HEK293 (cell line): ENCODE measurements around the gene C1orf146.

Experiments used
- CTCF ChIA-PET: fragments of 350-600 bp; formaldehyde crosslinking; extraction: SDS; loops from one replicate; lab custom pipeline; 2021; ENCODE audit warnings: antibody characterized with exemption; lab: Yijun Ruan, JAX
- POLR2A ChIA-PET: fragments of 300-600 bp; formaldehyde crosslinking; extraction: SDS; loops from one replicate; lab custom pipeline; 2020; ENCODE audit warnings: antibody characterized with exemption, inconsistent platforms; lab: Yijun Ruan, JAX
- H3K27ac ChIP-seq: fragments of 200-500 bp; sonication (Bioruptor generic); 2 replicates; pipeline ENCODE4 v1.5.1; 2014; ENCODE audit warnings: low read depth, low read length, control low read depth, inconsistent platforms; ENCODE audit errors: extremely low read depth
- H3K36me3 ChIP-seq, 2 experiments: fragments of 200-500 bp in 1 of 2; sonication (Bioruptor generic) in 1 of 2; 1 replicate in 1 of 2; 2 replicates in 1 of 2; pipeline ENCODE4 v1.5.1; 2014 to 2017; ENCODE audit warnings: inconsistent platforms in 2 of 2, low read length in 2 of 2; ENCODE audit not compliant: control insufficient read depth in 2 of 2, insufficient read depth in 1 of 2
- H3K4me1 ChIP-seq: fragments of 200-500 bp; sonication (Bioruptor generic); 2 replicates; pipeline ENCODE4 v1.5.1; 2014; ENCODE audit warnings: mild to moderate bottlenecking, low read length, inconsistent platforms; ENCODE audit not compliant: control insufficient read depth, insufficient read depth
- H3K4me3 ChIP-seq: 2 replicates; pipeline ENCODE4 v1.5.1; 2011; ENCODE audit warnings: low read depth, mild to moderate bottlenecking, control low read depth, low read length, moderate library complexity
- H3K9me3 ChIP-seq: fragments of 200-500 bp; sonication (Bioruptor generic); 2 replicates; pipeline ENCODE4 v1.5.1; 2014; ENCODE audit warnings: low read depth, low read length, inconsistent platforms; ENCODE audit not compliant: control insufficient read depth, insufficient read depth
- INSM2 ChIP-seq: fragments of 450-650 bp; formaldehyde crosslinking; IDR thresholded peaks from 2 replicates; pipeline ENCODE4 v1.5.1; 2016; ENCODE audit warnings: missing biosample characterization, missing genetic modification characterization
- ZBTB1 ChIP-seq: fragments of 450-650 bp; formaldehyde crosslinking; IDR thresholded peaks from 2 replicates; pipeline ENCODE4 v1.5.1; 2016; ENCODE audit warnings: missing biosample characterization, missing genetic modification characterization
- ZBTB17 ChIP-seq: fragments of 450-650 bp; formaldehyde crosslinking; IDR thresholded peaks from 2 replicates; pipeline ENCODE4 v1.5.1; 2016; ENCODE audit warnings: missing biosample characterization, missing genetic modification characterization
- ZBTB49 ChIP-seq: fragments of 450-650 bp; formaldehyde crosslinking; IDR thresholded peaks from 2 replicates; pipeline ENCODE4 v1.5.1; 2016; ENCODE audit warnings: missing biosample characterization, missing genetic modification characterization, low read depth
- ZNF132 ChIP-seq: fragments of 450-650 bp; formaldehyde crosslinking; IDR thresholded peaks from 2 replicates; pipeline ENCODE4 v1.5.1; 2017; ENCODE audit warnings: missing biosample characterization, missing genetic modification characterization, borderline replicate concordance
- ZNF2 ChIP-seq: fragments of 450-650 bp; formaldehyde crosslinking; IDR thresholded peaks from 2 replicates; pipeline ENCODE4 v1.5.1; 2016; ENCODE audit warnings: missing biosample characterization, missing genetic modification characterization
- ZNF433 ChIP-seq: fragments of 450-650 bp; formaldehyde crosslinking; IDR thresholded peaks from 2 replicates; pipeline ENCODE4 v1.5.1; 2016; ENCODE audit warnings: missing biosample characterization, missing genetic modification characterization, low read depth
- ZNF449 ChIP-seq: fragments of 450-650 bp; formaldehyde crosslinking; IDR thresholded peaks from 2 replicates; pipeline ENCODE4 v1.5.1; 2017; ENCODE audit warnings: missing biosample characterization, mild to moderate bottlenecking, missing genetic modification characterization, moderate library complexity
- ZNF514 ChIP-seq: fragments of 450-650 bp; formaldehyde crosslinking; IDR thresholded peaks from 2 replicates; pipeline ENCODE4 v1.5.1; 2016; ENCODE audit warnings: missing biosample characterization, missing genetic modification characterization
- ZNF518A ChIP-seq: fragments of 450-650 bp; formaldehyde crosslinking; conservative IDR thresholded peaks from 2 replicates; pipeline ENCODE4 v1.5.1; 2016; ENCODE audit warnings: low read depth, missing biosample characterization, missing genetic modification characterization
- ZNF544 ChIP-seq: fragments of 450-650 bp; formaldehyde crosslinking; IDR thresholded peaks from 2 replicates; pipeline ENCODE4 v1.5.0; 2017; ENCODE audit warnings: missing biosample characterization, missing genetic modification characterization
- ZNF560 ChIP-seq: fragments of 450-650 bp; formaldehyde crosslinking; IDR thresholded peaks from 2 replicates; pipeline ENCODE4 v1.5.1; 2017; ENCODE audit warnings: missing biosample characterization, missing genetic modification characterization, borderline replicate concordance
- ZNF585B ChIP-seq: fragments of 450-650 bp; formaldehyde crosslinking; IDR thresholded peaks from 2 replicates; pipeline ENCODE4 v1.5.1; 2016; ENCODE audit warnings: missing biosample characterization, missing genetic modification characterization
- ZNF621 ChIP-seq: fragments of 450-650 bp; formaldehyde crosslinking; IDR thresholded peaks from 2 replicates; pipeline ENCODE4 v1.5.1; 2017; ENCODE audit warnings: missing biosample characterization, missing genetic modification characterization
- ZNF639 ChIP-seq: fragments of 450-650 bp; formaldehyde crosslinking; IDR thresholded peaks from 2 replicates; pipeline ENCODE4 v1.5.1; 2016; ENCODE audit warnings: missing biosample characterization, missing genetic modification characterization
- ZNF707 ChIP-seq: fragments of 450-650 bp; formaldehyde crosslinking; IDR thresholded peaks from 2 replicates; pipeline ENCODE4 v1.5.1; 2016; ENCODE audit warnings: missing biosample characterization, missing genetic modification characterization
- ZNF843 ChIP-seq: fragments of 450-650 bp; formaldehyde crosslinking; IDR thresholded peaks from 2 replicates; pipeline ENCODE4 v1.5.1; 2016; ENCODE audit warnings: missing biosample characterization, missing genetic modification characterization
- ZSCAN23 ChIP-seq: fragments of 450-650 bp; formaldehyde crosslinking; IDR thresholded peaks from 2 replicates; pipeline ENCODE4 v1.5.1; 2016; ENCODE audit warnings: missing biosample characterization, missing genetic modification characterization

The C1orf146 gene

GRCh38 chr1:92184632-92185031 is 33.1 kb upstream of the C1orf146 start:
- TF ChIP-seq ZNF518A, result no peak
- no peak for TF ChIP-seq ZNF433
- no peak for TF ChIP-seq ZBTB49 (tag by site-specific recombination)
- no peak for TF ChIP-seq ZNF560 (tag by site-specific recombination)
- no peak for TF ChIP-seq ZNF707
- no peak for TF ChIP-seq ZNF585B
- no peak for TF ChIP-seq INSM2
- no peak for TF ChIP-seq ZNF843 (tag by site-specific recombination)
- TF ChIP-seq ZNF449 (tag by site-specific recombination), result no peak
- no peak for TF ChIP-seq ZNF639 (tag by site-specific recombination)
- no peak for TF ChIP-seq ZNF621 (tag by site-specific recombination)
- no peak for TF ChIP-seq ZNF2 (tag by site-specific recombination)
- no peak for TF ChIP-seq ZNF514 (tag by site-specific recombination)
- TF ChIP-seq ZNF544 (tag by site-specific recombination), result no peak
- no peak for TF ChIP-seq ZBTB17 (tag by site-specific recombination)
- no peak for TF ChIP-seq ZBTB1
- TF ChIP-seq ZSCAN23 (tag by site-specific recombination), result no peak
- no peak for TF ChIP-seq ZNF132 (tag by site-specific recombination)
- Histone ChIP-seq H3K4me3 (no peak overlapping the region), H3K36me3 (peaks cover 0 to 16% of the 10 kb centered on the region in 2 experiments; a peak in 1 of 3 replicates), H3K4me1 (no peaks in the 10 kb centered on the region), H3K27ac (no peak overlapping the region), H3K9me3 (no peaks in the 10 kb centered on the region)
- ChIA-PET POLR2A (no interaction called here), CTCF (no interaction called here)
